HEK293T (cell line): ENCODE results near the gene MKRN2.

ENCODE experiments used
- BHLHE40 ChIP-seq: fragments of 450-650 bp; IDR thresholded peaks from 2 replicates; pipeline ENCODE4 v1.6.1; 2016; ENCODE audit warnings: mild to moderate bottlenecking, moderate library complexity, borderline replicate concordance
- FOXK2 ChIP-seq: fragments of 450-650 bp; IDR thresholded peaks from 2 replicates; pipeline ENCODE4 v1.6.1; 2016; ENCODE audit warnings: mild to moderate bottlenecking
- NFRKB ChIP-seq: fragments of 450-650 bp; IDR thresholded peaks from 2 replicates; pipeline ENCODE4 v1.6.1; 2016; ENCODE audit warnings: mild to moderate bottlenecking, moderate library complexity
- SP1 ChIP-seq: fragments of 450-650 bp; IDR thresholded peaks from 2 replicates; pipeline ENCODE4 v1.6.1; 2017
- ZNF384 ChIP-seq: fragments of 450-650 bp; IDR thresholded peaks from 2 replicates; pipeline ENCODE4 v1.6.1; 2016
- TF ChIP-seq, protein P1 (sequence below): fragments of 450-650 bp; IDR thresholded peaks from 2 replicates; pipeline ENCODE4 v1.6.1; 2016

DNA sequence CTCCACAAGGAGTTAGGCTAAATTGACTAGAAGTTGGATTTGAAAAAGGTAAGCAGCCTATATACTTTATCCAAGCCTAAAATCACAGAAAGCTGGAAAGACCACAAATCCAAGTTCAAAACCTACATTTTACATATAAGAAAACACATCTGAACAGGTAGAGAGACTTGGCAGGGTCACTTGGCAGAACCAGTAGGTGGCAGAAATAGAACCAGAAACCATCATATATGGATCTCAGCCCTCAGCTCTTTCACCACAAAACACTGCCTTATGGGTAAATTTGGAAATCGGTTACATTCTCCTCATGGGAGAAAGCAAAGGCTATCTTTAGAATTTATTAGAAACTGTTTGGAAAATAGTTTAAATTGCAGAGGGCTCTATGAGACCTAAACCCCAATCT lies 44.2 kb downstream of the MKRN2 start:
- no peak for TF ChIP-seq SP1
- TF ChIP-seq BHLHE40: no peak
- no peak for TF ChIP-seq NFRKB
- TF ChIP-seq, protein P1, sequence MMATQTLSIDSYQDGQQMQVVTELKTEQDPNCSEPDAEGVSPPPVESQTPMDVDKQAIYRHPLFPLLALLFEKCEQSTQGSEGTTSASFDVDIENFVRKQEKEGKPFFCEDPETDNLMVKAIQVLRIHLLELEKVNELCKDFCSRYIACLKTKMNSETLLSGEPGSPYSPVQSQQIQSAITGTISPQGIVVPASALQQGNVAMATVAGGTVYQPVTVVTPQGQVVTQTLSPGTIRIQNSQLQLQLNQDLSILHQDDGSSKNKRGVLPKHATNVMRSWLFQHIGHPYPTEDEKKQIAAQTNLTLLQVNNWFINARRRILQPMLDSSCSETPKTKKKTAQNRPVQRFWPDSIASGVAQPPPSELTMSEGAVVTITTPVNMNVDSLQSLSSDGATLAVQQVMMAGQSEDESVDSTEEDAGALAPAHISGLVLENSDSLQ: no peak
- TF ChIP-seq FOXK2: no peak
- no peak for TF ChIP-seq ZNF384
